KMS-11 (cell line): ENCODE measurements around the gene PTPN6.
A peak's percentile ranks its signal among the peaks of the same experiment; 100 is the strongest.

Experiments used
- H2AFZ ChIP-seq: fragments of 200-600 bp; sonication (generic); 2 replicates; pipeline ENCODE4 v1.6.1; 2016; ENCODE audit warnings: antibody characterized with exemption, mixed run types, low read depth
- H3K27ac ChIP-seq: fragments of 200-600 bp; sonication (generic); 2 replicates; pipeline ENCODE4 v1.6.1; 2016; ENCODE audit warnings: mild to moderate bottlenecking, mixed run types
- H3K27me3 ChIP-seq: fragments of 200-600 bp; sonication (generic); 2 replicates; pipeline ENCODE4 v1.6.1; 2017; ENCODE audit warnings: mild to moderate bottlenecking, low read depth, mixed run types, moderate library complexity; ENCODE audit not compliant: insufficient read depth
- H3K36me3 ChIP-seq: fragments of 200-600 bp; sonication (generic); 2 replicates; pipeline ENCODE4 v1.6.1; 2017; ENCODE audit warnings: mild to moderate bottlenecking, mixed run types; ENCODE audit not compliant: insufficient read depth
- H3K4me1 ChIP-seq: fragments of 200-600 bp; sonication (generic); 2 replicates; pipeline ENCODE4 v1.6.1; 2016; ENCODE audit warnings: mild to moderate bottlenecking, low read depth, mixed run types; ENCODE audit not compliant: poor library complexity, severe bottlenecking
- H3K4me2 ChIP-seq: fragments of 200-600 bp; sonication (generic); 2 replicates; pipeline ENCODE4 v1.7.0; 2016; ENCODE audit warnings: mild to moderate bottlenecking, mixed run types
- H3K4me3 ChIP-seq: fragments of 200-600 bp; sonication (generic); IDR thresholded peaks from 2 replicates; pipeline ENCODE4 v1.6.1; 2017; ENCODE audit warnings: low read depth, low read length, mixed read lengths; ENCODE audit not compliant: insufficient read depth
- H3K79me2 ChIP-seq: fragments of 200-600 bp; sonication (generic); 2 replicates; pipeline ENCODE4 v1.6.1; 2016; ENCODE audit warnings: low read depth, mixed run types; ENCODE audit not compliant: insufficient read depth
- H3K9ac ChIP-seq: fragments of 200-600 bp; sonication (generic); 2 replicates; pipeline ENCODE4 v1.6.1; 2016; ENCODE audit warnings: mild to moderate bottlenecking, mixed run types
- H4K20me1 ChIP-seq: fragments of 200-600 bp; sonication (generic); 2 replicates; pipeline ENCODE4 v1.6.1; 2016; ENCODE audit warnings: mild to moderate bottlenecking, mixed run types; ENCODE audit not compliant: insufficient read depth
- TF ChIP-seq, protein P1 (sequence below): fragments of 200-600 bp; sonication (generic); conservative IDR thresholded peaks from 2 replicates; pipeline ENCODE4 v1.6.1; 2017; ENCODE audit warnings: low read depth, mild to moderate bottlenecking, antibody characterized with exemption, low read length, moderate library complexity, mixed read lengths

PTPN6 gene

DNA sequence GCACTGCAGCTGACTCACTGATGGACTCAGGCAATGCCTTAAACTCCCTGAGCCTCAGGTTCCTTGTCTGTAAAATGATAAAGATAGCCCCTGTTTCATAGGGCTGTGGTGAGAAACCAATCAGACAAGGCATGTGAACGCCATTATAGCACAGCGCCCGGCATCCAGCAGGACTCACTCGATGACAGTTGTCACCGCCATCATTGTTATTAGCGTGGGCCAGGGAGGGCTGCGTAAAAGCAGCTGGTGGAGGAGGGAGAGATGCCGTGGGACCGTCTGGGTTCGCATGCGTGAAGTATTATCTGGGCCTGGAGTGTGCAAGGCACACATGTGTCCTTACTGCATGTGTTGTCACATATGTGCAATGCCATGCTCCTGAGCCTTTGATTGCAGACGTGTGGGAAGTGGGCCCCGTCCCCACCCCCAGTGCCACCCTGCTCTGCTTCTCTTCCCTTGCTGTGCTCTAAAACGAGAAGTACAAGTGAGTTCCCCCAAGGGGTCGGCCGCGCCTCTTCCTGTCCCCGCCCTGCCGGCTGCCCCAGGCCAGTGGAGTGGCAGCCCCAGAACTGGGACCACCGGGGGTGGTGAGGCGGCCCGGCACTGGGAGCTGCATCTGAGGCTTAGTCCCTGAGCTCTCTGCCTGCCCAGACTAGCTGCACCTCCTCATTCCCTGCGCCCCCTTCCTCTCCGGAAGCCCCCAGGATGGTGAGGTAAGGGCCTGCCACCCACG, at the start of gene PTPN6:
TSS of gene PTPN6 (plus strand) at position 546 of the 730 bp plus-strand sequence. CDS start at position 703, 157 bp downstream.
- H3K79me2 ChIP-seq = no peaks in the 10 kb centered on the region
- no peak within 1 kb of the TSS for H2AFZ ChIP-seq
- no peaks in the 10 kb centered on the region for H4K20me1 ChIP-seq
- H3K27ac ChIP-seq = no peak within 1 kb of the TSS
- H3K9ac ChIP-seq = no peak within 1 kb of the TSS
- H3K4me3 ChIP-seq = no peak within 1 kb of the TSS
- no peak within 1 kb of the TSS for H3K4me2 ChIP-seq
- TF ChIP-seq, protein P1, sequence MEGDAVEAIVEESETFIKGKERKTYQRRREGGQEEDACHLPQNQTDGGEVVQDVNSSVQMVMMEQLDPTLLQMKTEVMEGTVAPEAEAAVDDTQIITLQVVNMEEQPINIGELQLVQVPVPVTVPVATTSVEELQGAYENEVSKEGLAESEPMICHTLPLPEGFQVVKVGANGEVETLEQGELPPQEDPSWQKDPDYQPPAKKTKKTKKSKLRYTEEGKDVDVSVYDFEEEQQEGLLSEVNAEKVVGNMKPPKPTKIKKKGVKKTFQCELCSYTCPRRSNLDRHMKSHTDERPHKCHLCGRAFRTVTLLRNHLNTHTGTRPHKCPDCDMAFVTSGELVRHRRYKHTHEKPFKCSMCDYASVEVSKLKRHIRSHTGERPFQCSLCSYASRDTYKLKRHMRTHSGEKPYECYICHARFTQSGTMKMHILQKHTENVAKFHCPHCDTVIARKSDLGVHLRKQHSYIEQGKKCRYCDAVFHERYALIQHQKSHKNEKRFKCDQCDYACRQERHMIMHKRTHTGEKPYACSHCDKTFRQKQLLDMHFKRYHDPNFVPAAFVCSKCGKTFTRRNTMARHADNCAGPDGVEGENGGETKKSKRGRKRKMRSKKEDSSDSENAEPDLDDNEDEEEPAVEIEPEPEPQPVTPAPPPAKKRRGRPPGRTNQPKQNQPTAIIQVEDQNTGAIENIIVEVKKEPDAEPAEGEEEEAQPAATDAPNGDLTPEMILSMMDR = no peak
- H3K4me1 ChIP-seq = peaks cover 36% of the 10 kb centered on the region
- H3K36me3 ChIP-seq = no peaks in the 10 kb centered on the region
- no peaks in the 10 kb centered on the region for H3K27me3 ChIP-seq

GRCh38 chr12:6902448-6902847, 48.7 kb upstream of the PTPN6 start:
- no peaks in the 10 kb centered on the region for H3K36me3 ChIP-seq
- peaks cover 8% of the 10 kb centered on the region for H3K4me1 ChIP-seq
- H2AFZ ChIP-seq = no peak overlapping the region
- no peaks in the 10 kb centered on the region for H3K79me2 ChIP-seq
- H3K27me3 ChIP-seq = no peaks in the 10 kb centered on the region
- H3K4me3 ChIP-seq = no peak overlapping the region
- H4K20me1 ChIP-seq = no peaks in the 10 kb centered on the region
- TF ChIP-seq, protein P1 = no peak
- no peak overlapping the region for H3K4me2 ChIP-seq
- no peak overlapping the region for H3K27ac ChIP-seq
- no peak overlapping the region for H3K9ac ChIP-seq

DNA sequence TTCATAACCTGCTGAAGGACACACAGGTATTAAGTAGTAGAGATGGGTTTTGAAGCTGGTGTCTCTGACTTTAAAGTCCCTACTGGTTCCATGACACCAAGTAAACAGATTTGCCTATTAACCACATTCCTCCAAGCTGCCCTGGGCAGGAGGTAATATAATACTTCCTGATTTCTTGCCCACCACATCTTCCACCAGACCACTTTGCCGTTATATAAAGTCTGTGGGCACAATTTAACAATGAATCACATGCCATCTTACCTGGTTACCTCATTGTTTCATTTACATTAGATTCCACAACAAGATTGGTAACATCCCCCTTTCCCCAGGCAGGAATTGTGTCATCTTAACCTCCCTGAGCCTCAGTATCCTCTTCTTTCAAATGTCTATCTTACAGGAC, 47.4 kb upstream of the PTPN6 start:
- peaks cover 8% of the 10 kb centered on the region for H3K4me1 ChIP-seq

GRCh38 chr12:6904280-6905276, 46.6 kb upstream of the PTPN6 start, which contains the start of gene LRRC23:
TSS of gene LRRC23 (plus strand) at chr12:6904822. CDS start at chr12:6905634, 812 bp downstream.
- peak within 1 kb of the TSS; percentile 68 for H3K27ac ChIP-seq
- H3K79me2 ChIP-seq = no peaks in the 10 kb centered on the region
- no peaks in the 10 kb centered on the region for H3K27me3 ChIP-seq
- peak within 1 kb of the TSS; percentile 97 for H3K4me2 ChIP-seq
- peak within 1 kb of the TSS; percentile 72 for H3K9ac ChIP-seq
- H4K20me1 ChIP-seq = no peaks in the 10 kb centered on the region
- H3K4me3 ChIP-seq = no peak within 1 kb of the TSS
- peaks cover 8% of the 10 kb centered on the region for H3K4me1 ChIP-seq
- peak within 1 kb of the TSS; percentile 91 for H2AFZ ChIP-seq
- H3K36me3 ChIP-seq = no peaks in the 10 kb centered on the region
- TF ChIP-seq, protein P1 = no peak

More for the DNA sequence above, 47.4 kb upstream of the PTPN6 start:
- no peak overlapping the region for H3K4me3 ChIP-seq
- peak overlapping the region; percentile 91 for H2AFZ ChIP-seq
- H3K9ac ChIP-seq = no peak overlapping the region
- TF ChIP-seq, protein P1 = no peak
- no peaks in the 10 kb centered on the region for H3K27me3 ChIP-seq
- no peaks in the 10 kb centered on the region for H3K79me2 ChIP-seq
- H3K36me3 ChIP-seq = no peaks in the 10 kb centered on the region
- no peak overlapping the region for H3K27ac ChIP-seq
- H4K20me1 ChIP-seq = no peaks in the 10 kb centered on the region
- H3K4me2 ChIP-seq = peak overlapping the region; percentile 97; the same call in 1 of the 2 replicates
